Stimulated activated CD4-positive, alpha-beta T cell treated with anti-CD3 and anti-CD28 coated beads, Interleukin-4, amount 100 ng/mL, for 1 hour (primary cell): ENCODE results near the gene SKAP1.

Experiments
- DNase-seq: peaks from one replicate; pipeline ENCODE4 v3.0.0-alpha.2; 2020

SKAP1 gene

GRCh38 chr17:48161127-48161905 is 268.7 kb downstream of the SKAP1 start:
- DNase-seq = no peak

DNA sequence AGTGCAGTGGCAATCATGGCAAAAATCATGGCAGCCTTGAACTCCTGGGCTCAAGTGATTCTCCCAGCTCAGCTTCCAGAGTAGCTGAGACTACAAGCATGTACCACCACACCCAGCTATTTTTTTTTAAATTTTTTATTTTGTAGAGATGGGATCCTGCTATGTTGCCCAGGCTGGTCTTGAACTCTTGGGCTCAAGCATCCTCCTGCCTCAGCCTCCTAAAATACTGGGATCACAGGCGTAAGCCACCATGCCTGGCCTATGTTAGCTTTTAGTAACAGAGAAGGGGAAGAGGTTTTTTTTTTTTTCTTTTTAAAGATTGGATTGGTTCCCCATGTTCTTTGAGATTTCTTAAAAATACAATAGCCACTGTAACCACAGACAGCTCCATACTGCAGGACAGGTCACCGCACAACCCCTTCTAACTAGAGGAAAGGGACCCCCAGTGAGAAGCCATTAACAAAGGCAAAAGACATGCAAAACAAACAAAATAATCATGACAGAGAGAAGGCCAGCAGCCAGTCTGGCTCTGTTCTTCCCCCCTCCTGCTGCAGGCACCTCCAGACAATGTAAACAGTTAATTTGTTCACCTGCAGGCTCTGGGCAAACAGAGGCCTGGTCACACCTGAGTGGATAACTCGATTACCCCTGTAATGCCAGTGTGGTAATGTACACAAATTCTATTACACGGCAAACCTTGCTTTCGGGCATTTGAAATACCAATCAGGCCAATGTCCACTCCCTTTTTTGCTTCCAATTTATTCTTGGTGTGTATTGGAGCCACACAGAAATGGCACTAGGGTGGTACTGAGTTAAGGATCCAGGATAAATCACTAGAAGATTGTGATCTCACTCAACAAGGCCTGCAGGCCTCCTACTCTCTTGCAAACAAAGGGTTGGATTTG is 269.6 kb downstream of the SKAP1 start:
- DNase-seq = no peak

DNA sequence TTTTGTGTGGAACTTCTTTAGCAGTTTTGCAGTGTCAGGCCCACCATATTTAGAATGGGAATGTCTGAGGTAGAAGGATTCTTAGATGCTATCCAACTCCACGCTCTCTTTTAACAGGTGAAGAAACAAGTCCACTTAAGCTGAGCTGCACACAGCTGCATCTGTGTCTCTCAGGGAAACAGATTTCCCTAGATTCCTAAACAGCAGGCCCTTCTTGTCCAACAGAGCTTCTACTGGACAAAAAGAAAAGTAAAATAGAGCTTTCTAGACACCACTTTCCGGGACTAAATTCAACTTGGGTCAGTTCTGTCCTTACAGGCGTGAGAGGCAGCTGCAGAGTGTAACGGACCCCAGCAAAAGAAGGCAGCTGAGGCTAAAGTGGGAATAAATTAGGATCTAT is 270.8 kb downstream of the SKAP1 start:
- no peak for DNase-seq

DNA sequence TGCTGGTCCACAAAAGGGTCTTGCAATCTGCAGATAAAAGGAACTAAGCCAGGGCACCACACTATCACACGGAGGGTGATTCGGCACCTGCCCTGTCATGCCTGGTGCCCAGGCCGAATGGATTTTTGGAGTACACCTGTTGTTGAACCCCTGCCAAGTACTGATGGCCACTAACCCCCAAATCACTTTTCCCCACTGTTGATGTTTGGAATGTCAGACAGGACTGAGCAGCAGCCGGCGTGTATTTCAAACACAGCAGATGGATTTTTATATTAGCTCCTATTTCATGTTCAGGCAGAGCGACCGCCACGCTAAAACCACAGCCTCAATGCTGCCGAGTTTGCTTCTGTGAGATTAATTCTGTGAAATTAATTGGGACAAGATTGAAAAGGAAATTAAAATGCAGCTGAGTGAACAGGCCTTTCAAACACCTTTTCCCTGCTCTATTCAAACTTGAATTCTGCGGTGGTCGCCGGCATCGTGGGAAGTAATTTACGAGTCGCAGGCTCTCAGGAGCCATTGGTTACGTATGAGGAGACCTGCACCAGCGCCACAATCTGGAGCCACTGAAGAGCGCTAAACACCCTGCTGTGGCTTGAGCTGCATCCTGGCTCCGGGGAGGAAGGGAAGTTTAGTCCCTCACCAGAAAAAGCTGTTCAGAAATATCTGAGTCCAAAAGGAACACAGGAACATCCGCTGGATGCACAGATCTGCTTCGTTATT is 274.0 kb downstream of the SKAP1 start:
- DNase-seq = no peak

GRCh38 chr17:48153691-48154358 is 276.2 kb downstream of the SKAP1 start:
- DNase-seq = no peak

DNA sequence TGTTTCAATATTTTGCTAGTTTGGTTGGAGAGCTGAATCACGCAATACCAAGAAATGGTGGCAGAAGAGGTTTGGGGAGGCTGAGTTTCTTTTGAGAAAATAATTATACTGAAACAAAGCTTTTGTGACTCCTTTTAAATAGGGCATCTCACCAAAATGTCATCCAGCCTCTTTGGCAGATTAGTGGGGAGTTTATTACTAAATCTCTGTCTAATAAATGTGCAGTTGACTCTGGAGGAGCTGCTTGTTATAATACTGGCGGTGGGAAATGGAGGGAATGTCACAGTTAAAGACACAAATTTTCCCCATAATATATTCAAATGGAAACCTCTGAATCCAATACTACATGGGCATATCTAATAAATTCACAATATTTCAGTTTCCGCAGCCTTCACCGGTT is 277.7 kb downstream of the SKAP1 start:
- DNase-seq = no peak

- DNase-seq = no peak
Observed at GRCh38 chr17:48151220-48151619, 278.8 kb downstream of the SKAP1 start.

GRCh38 chr17:48150597-48151001 is 279.4 kb downstream of the SKAP1 start:
- no peak for DNase-seq

DNA sequence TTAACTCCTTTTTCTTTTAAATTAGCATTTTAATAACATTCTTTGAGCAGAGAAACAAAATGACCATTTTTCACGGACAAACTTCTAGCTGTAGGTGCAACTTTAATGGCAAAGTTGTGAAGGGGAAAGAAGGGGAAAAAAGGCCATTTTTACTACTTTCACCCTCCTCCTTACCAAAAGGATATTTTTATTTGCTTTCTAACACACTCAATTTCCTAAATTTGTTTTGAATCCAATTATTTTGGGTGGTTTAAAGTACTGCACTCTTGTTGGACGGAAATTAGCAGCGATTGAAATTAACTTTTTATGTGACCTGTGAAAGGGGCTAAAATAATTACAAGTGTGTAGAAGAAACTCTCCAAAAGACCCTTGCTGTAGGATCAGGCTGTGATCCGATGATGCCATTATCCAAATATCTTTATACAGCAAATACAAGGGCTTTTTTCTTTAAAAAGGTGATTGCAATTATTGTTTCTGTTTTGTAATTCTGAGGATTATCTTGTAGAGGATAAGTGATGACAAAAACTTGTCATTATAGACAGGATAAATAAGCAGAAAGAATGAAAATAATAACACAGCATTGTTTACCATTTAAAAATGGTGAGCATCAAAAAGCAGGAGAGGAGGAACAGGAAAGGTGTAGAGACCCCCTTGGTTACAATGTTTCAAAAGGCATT is 280.1 kb downstream of the SKAP1 start:
- DNase-seq = no peak

DNA sequence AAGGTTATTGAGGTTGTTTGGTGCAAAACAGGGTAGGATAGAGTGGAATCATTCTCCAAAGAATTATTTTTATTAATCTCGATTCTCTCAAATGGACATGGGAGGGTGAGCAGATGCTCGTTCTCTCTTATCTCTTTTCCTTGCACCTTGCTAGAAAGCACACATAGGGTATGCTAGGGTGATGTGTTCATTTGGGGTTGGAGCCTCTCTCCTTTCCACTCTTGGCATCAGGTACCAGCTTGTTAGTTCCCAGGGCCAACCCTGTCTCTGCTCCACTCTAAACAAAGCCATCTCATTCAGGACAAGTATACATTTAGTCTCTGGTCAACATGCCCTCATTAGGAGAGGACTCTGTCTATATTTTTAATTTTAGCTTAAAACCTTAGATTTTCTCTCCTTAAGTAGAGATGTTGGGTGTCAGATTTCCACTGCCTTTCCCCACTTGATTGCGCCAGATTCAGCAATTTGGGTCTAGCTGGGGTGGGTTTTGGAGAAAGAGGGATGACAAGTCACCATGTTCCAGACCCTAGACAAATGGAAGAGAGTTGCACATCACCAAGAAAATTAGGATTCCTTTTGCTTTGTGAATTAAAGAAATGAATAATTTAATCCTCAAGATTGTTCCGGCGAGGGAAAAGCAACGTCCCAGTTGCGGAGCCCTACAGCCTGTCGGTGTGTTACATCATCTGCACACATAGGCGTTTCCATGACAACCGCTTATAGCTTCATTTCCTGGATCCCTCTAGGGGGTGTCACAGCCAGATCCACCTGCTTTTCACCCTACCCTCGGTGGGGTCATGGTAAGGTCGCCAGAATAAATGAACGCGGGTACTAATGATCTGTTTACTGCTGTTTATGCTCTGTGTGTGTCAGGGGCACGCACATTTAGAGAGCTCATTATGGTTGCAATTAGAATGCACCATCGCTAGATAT is 280.9 kb downstream of the SKAP1 start:
- no peak for DNase-seq

- no peak for DNase-seq
Observed at GRCh38 chr17:48148029-48148770, 281.8 kb downstream of the SKAP1 start.

DNA sequence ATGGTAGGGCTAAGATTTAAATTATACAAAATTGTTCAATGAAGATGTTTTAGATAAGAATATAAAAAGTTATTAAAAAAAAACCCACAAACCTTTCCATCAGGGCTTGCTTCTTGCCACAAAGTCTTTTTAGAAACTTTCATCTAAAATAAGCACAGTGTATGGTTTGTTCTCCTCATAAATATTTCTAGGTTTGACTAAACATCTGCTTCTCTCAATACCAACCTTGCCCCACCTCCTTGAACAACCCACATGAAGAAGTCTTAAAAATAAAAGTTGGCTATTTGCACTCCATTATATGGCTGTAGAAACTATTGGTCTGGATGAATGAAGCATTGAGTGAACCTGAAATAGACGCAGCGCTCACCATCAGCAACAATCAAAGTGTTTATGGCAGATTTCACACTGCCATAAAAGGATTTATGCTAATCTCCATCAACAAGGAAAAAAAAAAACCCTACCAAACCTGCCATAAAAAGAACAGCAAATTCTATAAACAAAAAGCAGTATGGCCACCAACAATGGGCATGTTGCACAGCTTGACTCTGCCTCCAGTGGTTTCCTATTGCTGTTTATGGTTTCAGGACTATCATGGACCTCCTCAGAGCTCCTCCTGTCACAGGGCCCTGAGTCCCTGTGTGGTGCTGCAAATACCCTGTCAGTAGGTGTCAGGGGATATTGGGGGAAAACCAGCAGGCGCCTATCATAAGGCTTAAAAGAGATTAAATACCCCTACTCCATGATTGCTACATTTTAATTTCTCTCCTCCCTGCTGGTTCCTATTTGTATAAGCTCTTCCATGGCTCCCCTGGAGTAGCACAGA is 284.8 kb downstream of the SKAP1 start:
- no peak for DNase-seq

DNA sequence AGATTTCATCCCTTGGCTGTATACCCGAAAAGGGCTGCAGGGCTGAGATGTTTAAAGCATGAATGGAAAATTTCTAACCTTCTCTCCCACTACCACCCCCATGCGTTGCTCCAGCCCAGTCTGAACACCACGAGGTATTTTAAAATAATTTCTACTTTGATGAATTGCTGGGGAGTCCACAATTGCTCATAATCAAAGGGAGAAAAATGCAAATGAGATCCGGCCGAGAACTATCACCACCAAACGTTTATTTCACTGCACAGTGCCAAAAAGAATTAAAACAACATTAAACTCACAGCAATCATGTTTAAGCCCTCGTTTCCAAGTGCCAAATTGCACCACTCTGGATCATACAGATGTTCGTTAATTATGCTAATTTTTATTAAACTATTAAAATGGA is 285.8 kb downstream of the SKAP1 start:
- no peak for DNase-seq

- no peak for DNase-seq
Observed at GRCh38 chr17:48143629-48144028, 286.4 kb downstream of the SKAP1 start.

DNA sequence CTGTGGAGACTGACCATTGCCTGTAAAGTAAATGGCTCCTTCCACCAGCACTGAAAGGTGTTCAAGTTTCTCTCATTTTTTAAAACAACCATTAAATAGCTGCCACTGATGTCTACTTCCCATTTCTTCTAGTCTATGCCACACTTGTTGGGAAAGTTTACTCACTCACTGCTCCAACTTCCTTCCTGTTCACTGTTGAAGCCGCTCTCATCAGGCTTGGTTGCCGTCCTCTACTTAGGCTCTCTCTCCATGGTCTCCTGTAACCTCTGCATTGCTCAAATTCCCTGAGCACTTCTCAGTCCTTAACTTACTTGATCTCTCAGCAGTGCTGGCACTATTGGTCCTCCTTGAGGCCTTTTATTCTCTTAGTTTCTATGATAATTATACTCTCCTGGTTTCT is 290.1 kb downstream of the SKAP1 start:
- no peak for DNase-seq

GRCh38 chr17:48137656-48138055 is 292.4 kb downstream of the SKAP1 start:
- no peak for DNase-seq

DNA sequence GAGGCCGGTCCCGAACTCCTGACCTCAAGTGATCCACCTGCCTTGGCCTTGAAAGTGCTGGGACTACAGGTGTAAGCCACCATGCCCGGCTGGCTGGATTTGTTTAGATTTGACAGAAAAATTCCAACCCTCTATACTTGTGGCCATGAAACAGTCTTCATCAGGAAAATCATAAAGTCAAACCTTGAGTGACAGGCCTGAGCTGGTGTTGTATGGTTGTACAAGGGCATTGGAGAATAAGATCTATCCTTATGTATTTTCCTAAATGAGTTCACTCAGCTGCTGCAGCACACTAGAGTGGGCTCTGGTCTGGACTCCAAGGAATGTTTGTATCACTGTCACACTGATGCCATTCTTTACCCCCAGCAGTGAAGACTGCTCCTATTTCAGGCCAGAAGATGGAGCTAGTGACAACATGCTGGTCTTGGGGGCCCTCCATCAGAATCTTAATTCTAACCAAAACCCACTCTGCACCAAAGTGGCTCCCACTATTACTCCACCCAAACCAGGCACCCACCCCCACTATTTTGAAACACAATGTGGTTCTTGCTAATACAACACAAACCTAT is 295.0 kb downstream of the SKAP1 start:
- DNase-seq = no peak

DNA sequence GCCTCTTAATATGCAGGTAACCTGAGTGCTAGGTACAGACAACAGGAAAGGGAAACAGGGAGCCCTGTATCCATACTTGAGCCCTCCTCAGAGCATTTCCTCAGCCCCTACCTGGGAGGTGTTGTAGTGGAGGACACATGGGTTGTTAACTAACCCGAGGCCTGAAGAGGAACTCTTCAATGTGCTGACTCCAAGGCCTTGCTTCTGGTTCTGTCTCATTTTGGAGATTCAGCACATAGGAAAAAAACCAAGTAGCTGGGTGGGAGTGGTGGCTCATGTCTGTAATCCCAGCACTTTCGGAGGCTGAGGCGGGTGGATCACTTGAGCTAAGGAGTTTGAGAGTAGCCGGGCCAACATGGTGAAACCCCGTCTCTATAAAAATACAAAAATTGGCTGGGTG is 297.6 kb downstream of the SKAP1 start:
- no peak for DNase-seq

DNA sequence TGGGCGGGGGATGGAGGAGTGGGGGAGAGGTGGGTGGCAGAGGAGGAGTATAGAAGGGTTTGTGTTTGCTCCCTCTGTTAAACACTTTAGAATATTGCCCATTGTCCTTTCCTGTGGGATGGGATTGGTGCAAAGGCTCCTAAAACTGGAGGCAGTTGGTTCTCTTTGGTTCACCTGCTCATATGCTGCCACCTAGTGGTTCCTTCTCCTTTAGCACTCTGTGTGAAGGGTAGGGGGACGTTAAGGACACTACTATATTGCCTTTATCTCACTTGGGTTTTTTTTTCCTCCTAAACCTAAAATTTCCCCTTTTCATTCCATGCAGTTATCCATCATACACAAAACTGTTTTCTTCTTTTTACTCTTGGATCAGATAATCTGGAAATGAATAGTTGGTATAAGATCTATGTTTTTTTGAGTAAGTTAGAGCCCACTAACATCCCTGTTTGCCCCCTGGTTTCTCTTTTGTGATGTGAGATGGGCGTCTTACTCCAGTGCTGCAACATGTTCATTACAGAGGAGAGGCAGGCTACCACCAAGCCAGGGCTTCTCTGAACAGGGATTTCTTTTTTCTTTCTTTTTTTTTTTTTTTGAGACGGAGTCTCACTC is 298.7 kb downstream of the SKAP1 start:
- peak; percentile 19 for DNase-seq
